Measurements from ENCODE around the gene SMPX. TPM values are rescaled to one million over a fixed set of nuclear protein-coding genes. Genes with fewer than 3 reads are reported as not detected.

The SMPX gene
- total and polyA plus RNA-seq, 9 of the 15 experiments (the other 6 are each of a cell fraction or from before 2014, with no cell fraction given): not detected

GRCh38 chrX:21756785-21757529 is 959 bp downstream of the SMPX start:
- 6% methylated on average over 6 of the region's 6 CpGs for WGBS (ENCODE audit: insufficient coverage, low coverage, missing lambda C conversion rate)
- DNase-seq (ENCODE audit: extremely low read depth in 1 of 4, low spot score in 3 of 4): no peak
- TF ChIP-seq ZNF561 (CRISPR knock-in tag; conservative IDR thresholded peaks at IDR 0.05): no peak
- TF ChIP-seq, protein P1, sequence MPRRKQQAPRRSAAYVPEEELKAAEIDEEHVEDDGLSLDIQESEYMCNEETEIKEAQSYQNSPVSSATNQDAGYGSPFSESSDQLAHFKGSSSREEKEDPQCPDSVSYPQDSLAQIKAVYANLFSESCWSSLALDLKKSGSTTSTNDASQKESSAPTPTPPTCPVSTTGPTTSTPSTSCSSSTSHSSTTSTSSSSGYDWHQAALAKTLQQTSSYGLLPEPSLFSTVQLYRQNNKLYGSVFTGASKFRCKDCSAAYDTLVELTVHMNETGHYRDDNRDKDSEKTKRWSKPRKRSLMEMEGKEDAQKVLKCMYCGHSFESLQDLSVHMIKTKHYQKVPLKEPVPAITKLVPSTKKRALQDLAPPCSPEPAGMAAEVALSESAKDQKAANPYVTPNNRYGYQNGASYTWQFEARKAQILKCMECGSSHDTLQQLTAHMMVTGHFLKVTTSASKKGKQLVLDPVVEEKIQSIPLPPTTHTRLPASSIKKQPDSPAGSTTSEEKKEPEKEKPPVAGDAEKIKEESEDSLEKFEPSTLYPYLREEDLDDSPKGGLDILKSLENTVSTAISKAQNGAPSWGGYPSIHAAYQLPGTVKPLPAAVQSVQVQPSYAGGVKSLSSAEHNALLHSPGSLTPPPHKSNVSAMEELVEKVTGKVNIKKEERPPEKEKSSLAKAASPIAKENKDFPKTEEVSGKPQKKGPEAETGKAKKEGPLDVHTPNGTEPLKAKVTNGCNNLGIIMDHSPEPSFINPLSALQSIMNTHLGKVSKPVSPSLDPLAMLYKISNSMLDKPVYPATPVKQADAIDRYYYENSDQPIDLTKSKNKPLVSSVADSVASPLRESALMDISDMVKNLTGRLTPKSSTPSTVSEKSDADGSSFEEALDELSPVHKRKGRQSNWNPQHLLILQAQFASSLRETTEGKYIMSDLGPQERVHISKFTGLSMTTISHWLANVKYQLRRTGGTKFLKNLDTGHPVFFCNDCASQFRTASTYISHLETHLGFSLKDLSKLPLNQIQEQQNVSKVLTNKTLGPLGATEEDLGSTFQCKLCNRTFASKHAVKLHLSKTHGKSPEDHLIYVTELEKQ (CRISPR knock-in tag; IDR thresholded peaks at IDR 0.05): no peak
- TF ChIP-seq ZC3H4 (CRISPR knock-in tag; IDR thresholded peaks at IDR 0.05; ENCODE audit: borderline replicate concordance): no peak
- no peak for TF ChIP-seq CC2D1A (IDR thresholded peaks at IDR 0.05)
- TF ChIP-seq HIVEP1 (CRISPR knock-in tag; IDR thresholded peaks at IDR 0.05): no peak
- no peak for TF ChIP-seq CXXC5 (CRISPR knock-in tag; IDR thresholded peaks at IDR 0.05)
- TF ChIP-seq ILF3 (IDR thresholded peaks at IDR 0.05; ENCODE audit: borderline replicate concordance): no peak
- TF ChIP-seq POU5F1 (IDR thresholded peaks at IDR 0.05; ENCODE audit: borderline replicate concordance, low read depth, low read length, partially characterized antibody): no peak
- TF ChIP-seq IRF1 (CRISPR knock-in tag; IDR thresholded peaks at IDR 0.05; ENCODE audit: borderline replicate concordance): no peak
- no peak for TF ChIP-seq ELK1 (CRISPR knock-in tag; IDR thresholded peaks at IDR 0.05)
- no peak for TF ChIP-seq SP1 (CRISPR knock-in tag; IDR thresholded peaks at IDR 0.05)
- TF ChIP-seq NFIC (IDR thresholded peaks at IDR 0.05): no peak

More at GRCh38 chrX:21756785-21757529, 959 bp downstream of the SMPX start:
- H3K79me2 ChIP-seq (ENCODE audit: control insufficient read depth, insufficient read depth, low read length): no peaks in the 10 kb centered on the region
- H3K27ac ChIP-seq (ENCODE audit: extremely low read depth, low read depth, low read length): no peak overlapping the region
- CTCF ChIA-PET (ENCODE audit: low intra/inter-chr PET ratio): no interaction called here
- no TSS peak for BruUV-seq (replicated peaks)
- H3K4me3 ChIP-seq: no peak overlapping the region
- ATAC-seq (no peak), FAIRE-seq (no peak)
- no peaks in the 10 kb centered on the region for H3K9me3 ChIP-seq (replicated peaks; ENCODE audit: control insufficient read depth, insufficient read depth, low read depth, low read length)
- in situ Hi-C loops (cut with MboI) (no loop called here), intact Hi-C loops (cut with micrococcal nuclease) (no loop called here)
- H4K20me1 ChIP-seq (replicated peaks; ENCODE audit: control insufficient read depth, insufficient read depth, low read length): no peaks in the 10 kb centered on the region
- no peak overlapping the region for H2AFZ ChIP-seq (ENCODE audit: low read depth, low read length)
- no peaks in the 10 kb centered on the region for H3K4me1 ChIP-seq (replicated peaks in 1 of 2; ENCODE audit: control insufficient read depth in 2 of 2, insufficient read depth in 2 of 2, low read length in 2 of 2)
- no peaks in the 10 kb centered on the region for H3K36me3 ChIP-seq (ENCODE audit: control insufficient read depth, insufficient read depth, low read length)
- no peak overlapping the region for H3K4me2 ChIP-seq (ENCODE audit: insufficient read depth, low read length)
- no peaks in the 10 kb centered on the region for H3K27me3 ChIP-seq (ENCODE audit: control insufficient read depth in 2 of 2, insufficient read depth in 2 of 2, low read length in 2 of 2)
- no peak overlapping the region for H3K9ac ChIP-seq (ENCODE audit: insufficient read depth in 1 of 2, low read depth in 2 of 2, low read length in 2 of 2)
- H3K9me1 ChIP-seq (ENCODE audit: control insufficient read depth, insufficient read depth, low read length): no peaks in the 10 kb centered on the region
- POLR2A ChIA-PET: interaction anchor here (0.8 kb wide), 1 partner anchor 12 kb away, joined by 3 read pairs; no protein-coding TSS in a partner anchor

All from K562 (cell line).